Measurements from ENCODE around the gene OLFM3.

DNA sequence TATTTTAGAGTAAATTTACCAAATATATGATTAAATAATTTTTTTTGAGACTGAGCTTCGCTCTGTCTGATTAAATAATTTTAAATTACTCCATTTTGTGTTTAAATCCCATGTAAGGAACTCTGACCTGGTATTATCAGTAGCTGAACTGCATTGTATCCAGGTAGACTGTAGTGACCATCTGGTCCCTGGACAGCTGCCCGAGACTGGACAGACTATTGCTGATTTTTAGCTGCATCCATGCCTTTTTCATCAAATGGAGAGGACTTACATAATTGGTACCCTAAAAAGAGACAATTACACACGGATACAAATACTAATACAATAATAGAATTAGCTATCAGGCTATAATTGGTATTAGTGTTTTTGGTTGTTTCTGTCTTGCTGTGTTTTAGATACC lies 20.6 kb downstream of the OLFM3 start:
- TF ChIP-seq LEF1 (IDR thresholded peaks at IDR 0.05; ENCODE audit: borderline replicate concordance), result no peak
- no peak for TF ChIP-seq BHLHE40 (IDR thresholded peaks at IDR 0.05; ENCODE audit: borderline replicate concordance)
- TF ChIP-seq FOXA1 (IDR thresholded peaks at IDR 0.05), result no peak

Data from HEK293T (cell line).